ENCODE data around the gene MTHFD1L.

MTHFD1L gene

DNA sequence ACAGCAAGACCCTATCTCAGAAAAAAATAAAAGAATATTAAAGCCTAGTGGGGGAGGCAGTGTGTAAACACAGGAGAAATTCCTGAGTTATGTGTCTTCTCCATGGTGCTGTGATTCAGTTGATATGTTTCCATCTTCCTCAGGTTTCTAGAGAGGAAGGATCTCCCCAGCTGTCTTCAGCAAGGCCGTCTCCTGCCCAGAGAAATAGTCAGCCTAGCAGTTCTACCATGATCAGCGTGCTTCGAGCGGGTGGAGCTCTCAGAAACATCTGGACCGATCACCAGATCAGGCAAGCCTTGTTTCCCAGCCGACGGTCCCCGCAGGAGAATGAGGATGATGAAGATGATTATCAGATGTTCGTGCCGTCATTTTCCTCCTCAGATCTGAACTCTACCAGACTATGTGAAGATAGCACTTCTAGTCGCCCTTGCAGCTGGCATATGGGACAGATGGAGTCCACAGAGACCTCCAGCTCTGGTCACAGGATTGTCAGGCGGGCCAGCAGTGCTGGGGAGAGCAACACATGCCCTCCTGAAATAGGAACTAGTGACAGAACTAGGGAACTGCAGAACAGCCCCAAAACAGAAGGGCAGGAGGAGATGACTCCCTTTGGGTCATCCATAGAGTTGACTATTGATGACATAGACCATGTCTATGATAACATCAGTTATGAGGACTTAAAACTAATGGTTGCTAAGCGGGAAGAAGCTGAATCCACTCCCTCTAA lies 34.9 kb upstream of the MTHFD1L start:
- H3K27ac ChIP-seq (ENCODE audit: low read depth, low read length) = no peak overlapping the region
- H3K4me2 ChIP-seq (ENCODE audit: low read depth, low read length, poor library complexity, severe bottlenecking) = no peak overlapping the region
- no peaks in the 10 kb centered on the region for H3K27me3 ChIP-seq (ENCODE audit: low read length)
- H4K20me1 ChIP-seq (ENCODE audit: low read depth, low read length) = no peaks in the 10 kb centered on the region
- H3F3A ChIP-seq (ENCODE audit: insufficient read depth) = no peaks in the 10 kb centered on the region
- H2AFZ ChIP-seq (ENCODE audit: low read depth, low read length, severe bottlenecking) = no peak overlapping the region
- TF ChIP-seq EZH2phosphoT487 (conservative IDR thresholded peaks at IDR 0.05; ENCODE audit: low read length) = no peak
- TF ChIP-seq, protein P1, sequence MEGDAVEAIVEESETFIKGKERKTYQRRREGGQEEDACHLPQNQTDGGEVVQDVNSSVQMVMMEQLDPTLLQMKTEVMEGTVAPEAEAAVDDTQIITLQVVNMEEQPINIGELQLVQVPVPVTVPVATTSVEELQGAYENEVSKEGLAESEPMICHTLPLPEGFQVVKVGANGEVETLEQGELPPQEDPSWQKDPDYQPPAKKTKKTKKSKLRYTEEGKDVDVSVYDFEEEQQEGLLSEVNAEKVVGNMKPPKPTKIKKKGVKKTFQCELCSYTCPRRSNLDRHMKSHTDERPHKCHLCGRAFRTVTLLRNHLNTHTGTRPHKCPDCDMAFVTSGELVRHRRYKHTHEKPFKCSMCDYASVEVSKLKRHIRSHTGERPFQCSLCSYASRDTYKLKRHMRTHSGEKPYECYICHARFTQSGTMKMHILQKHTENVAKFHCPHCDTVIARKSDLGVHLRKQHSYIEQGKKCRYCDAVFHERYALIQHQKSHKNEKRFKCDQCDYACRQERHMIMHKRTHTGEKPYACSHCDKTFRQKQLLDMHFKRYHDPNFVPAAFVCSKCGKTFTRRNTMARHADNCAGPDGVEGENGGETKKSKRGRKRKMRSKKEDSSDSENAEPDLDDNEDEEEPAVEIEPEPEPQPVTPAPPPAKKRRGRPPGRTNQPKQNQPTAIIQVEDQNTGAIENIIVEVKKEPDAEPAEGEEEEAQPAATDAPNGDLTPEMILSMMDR (IDR thresholded peaks at IDR 0.05; ENCODE audit: insufficient read depth, low read length, poor library complexity, severe bottlenecking) = no peak
- no peaks in the 10 kb centered on the region for H3K9me2 ChIP-seq (replicated peaks; ENCODE audit: insufficient read depth, low read length)
- no peaks in the 10 kb centered on the region for H3K36me3 ChIP-seq (ENCODE audit: low read length)
- no peaks in the 10 kb centered on the region for H3K79me2 ChIP-seq (ENCODE audit: insufficient read depth, low read length)
- no peaks in the 10 kb centered on the region for H3K9me3 ChIP-seq (ENCODE audit: insufficient read depth, low read length)
- no peak overlapping the region for H3K4me3 ChIP-seq (ENCODE audit: insufficient read depth, low read length, poor library complexity, severe bottlenecking)
- H3K9ac ChIP-seq (ENCODE audit: low read length) = no peak overlapping the region

DNA sequence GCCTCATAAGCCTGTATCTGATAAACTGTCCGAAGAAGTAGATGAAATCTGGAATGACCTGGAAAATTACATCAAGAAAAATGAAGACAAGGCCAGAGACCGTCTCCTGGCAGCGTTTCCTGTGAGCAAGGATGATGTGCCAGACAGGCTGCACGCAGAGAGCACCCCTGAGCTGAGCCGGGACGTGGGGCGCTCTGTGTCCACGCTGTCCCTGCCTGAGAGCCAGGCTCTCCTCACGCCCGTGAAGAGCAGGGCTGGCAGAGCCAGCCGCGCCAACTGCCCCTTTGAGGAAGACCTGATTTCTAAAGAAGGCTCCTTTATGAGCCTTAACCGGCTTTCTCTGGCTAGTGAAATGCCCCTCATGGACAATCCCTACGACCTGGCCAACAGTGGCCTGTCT lies 33.9 kb upstream of the MTHFD1L start:
- no peak overlapping the region for H3K27ac ChIP-seq (ENCODE audit: low read depth, low read length)
- H3K79me2 ChIP-seq (ENCODE audit: insufficient read depth, low read length) = no peaks in the 10 kb centered on the region
- H3K9me3 ChIP-seq (ENCODE audit: insufficient read depth, low read length) = no peaks in the 10 kb centered on the region
- H3K9ac ChIP-seq (ENCODE audit: low read length) = no peak overlapping the region
- H3K4me2 ChIP-seq (ENCODE audit: low read depth, low read length, poor library complexity, severe bottlenecking) = no peak overlapping the region
- H3F3A ChIP-seq (ENCODE audit: insufficient read depth) = no peaks in the 10 kb centered on the region
- H3K4me3 ChIP-seq (ENCODE audit: insufficient read depth, low read length, poor library complexity, severe bottlenecking) = no peak overlapping the region
- H2AFZ ChIP-seq (ENCODE audit: low read depth, low read length, severe bottlenecking) = no peak overlapping the region
- H4K20me1 ChIP-seq (ENCODE audit: low read depth, low read length) = no peaks in the 10 kb centered on the region
- TF ChIP-seq EZH2phosphoT487 (conservative IDR thresholded peaks at IDR 0.05; ENCODE audit: low read length) = no peak
- TF ChIP-seq, protein P1 (IDR thresholded peaks at IDR 0.05; ENCODE audit: insufficient read depth, low read length, poor library complexity, severe bottlenecking) = no peak
- no peaks in the 10 kb centered on the region for H3K36me3 ChIP-seq (ENCODE audit: low read length)
- H3K9me2 ChIP-seq (replicated peaks; ENCODE audit: insufficient read depth, low read length) = no peaks in the 10 kb centered on the region
- no peaks in the 10 kb centered on the region for H3K27me3 ChIP-seq (ENCODE audit: low read length)

DNA sequence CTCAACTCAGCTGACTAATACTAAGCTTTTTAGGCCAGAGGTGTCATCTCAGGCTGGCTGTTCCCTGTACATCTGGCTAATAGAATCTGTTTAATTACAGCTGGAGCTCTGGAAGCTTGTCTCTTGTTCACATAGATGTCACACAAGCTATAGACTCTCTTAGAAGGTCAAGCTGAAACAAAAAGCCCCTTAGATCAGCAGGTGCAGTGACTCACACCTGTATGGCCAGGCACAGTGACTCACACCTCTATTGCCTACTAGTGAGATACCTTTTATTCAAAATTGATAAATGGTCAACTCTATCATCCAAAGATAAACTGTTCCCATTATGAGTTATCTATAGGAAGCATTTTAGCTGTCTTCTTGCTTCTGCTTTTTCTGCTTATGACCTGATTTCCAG lies 29.9 kb upstream of the MTHFD1L start:
- no peak for TF ChIP-seq EZH2phosphoT487 (conservative IDR thresholded peaks at IDR 0.05; ENCODE audit: low read length)
- TF ChIP-seq, protein P1 (IDR thresholded peaks at IDR 0.05; ENCODE audit: insufficient read depth, low read length, poor library complexity, severe bottlenecking) = no peak
- no peak overlapping the region for H3K27ac ChIP-seq (ENCODE audit: low read depth, low read length)
- no peaks in the 10 kb centered on the region for H3K9me3 ChIP-seq (ENCODE audit: insufficient read depth, low read length)
- no peak overlapping the region for H3K4me3 ChIP-seq (ENCODE audit: insufficient read depth, low read length, poor library complexity, severe bottlenecking)
- H2AFZ ChIP-seq (ENCODE audit: low read depth, low read length, severe bottlenecking) = no peak overlapping the region
- H3K27me3 ChIP-seq (ENCODE audit: low read length) = no peaks in the 10 kb centered on the region
- no peaks in the 10 kb centered on the region for H4K20me1 ChIP-seq (ENCODE audit: low read depth, low read length)
- H3K4me2 ChIP-seq (ENCODE audit: low read depth, low read length, poor library complexity, severe bottlenecking) = no peak overlapping the region
- peaks cover under 1% of the 10 kb centered on the region; the same call in 1 of the 2 replicates for H3K36me3 ChIP-seq (ENCODE audit: low read length)
- no peak overlapping the region for H3K9ac ChIP-seq (ENCODE audit: low read length)
- no peaks in the 10 kb centered on the region for H3F3A ChIP-seq (ENCODE audit: insufficient read depth)
- H3K9me2 ChIP-seq (replicated peaks; ENCODE audit: insufficient read depth, low read length) = no peaks in the 10 kb centered on the region
- H3K79me2 ChIP-seq (ENCODE audit: insufficient read depth, low read length) = no peaks in the 10 kb centered on the region

Measured in SU-DHL-6 (cell line).